ENCODE data around the gene DPF3. TPM values are rescaled to one million over a fixed set of nuclear protein-coding genes. Genes with fewer than 3 reads are reported as not detected.

DPF3 gene
- total and polyA plus RNA-seq, 2 donors (not counting 1 experiment from before 2014, with no cell fraction given): 7.6 to 13.7 TPM

DNA sequence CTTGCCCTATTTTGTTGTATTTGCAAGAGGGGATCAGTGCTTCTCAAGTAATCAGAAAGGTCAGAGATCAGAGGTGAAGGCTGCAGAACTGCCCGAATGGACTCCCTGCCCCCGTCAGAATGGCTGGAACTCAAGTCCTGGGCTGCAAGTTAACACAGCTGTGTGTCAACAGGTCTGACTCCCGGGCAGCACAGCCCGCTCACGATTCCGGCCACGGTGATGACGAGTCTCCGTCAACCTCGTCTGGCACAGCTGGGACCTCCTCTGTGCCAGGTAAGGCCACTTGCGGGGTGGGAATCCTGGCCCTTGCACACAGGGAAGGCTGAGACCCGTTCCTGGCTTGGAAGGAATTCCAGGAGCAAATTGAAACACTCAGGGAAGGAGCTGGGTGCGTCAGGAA lies 45.7 kb upstream of the DPF3 start:
- Histone ChIP-seq H3K9ac (ENCODE audit: insufficient read depth, low read length) (no peak overlapping the region), H3K4me3 (replicated peaks in 1 of 4; ENCODE audit: control extremely low read depth in 1 of 4, insufficient read depth in 1 of 4, low read depth in 3 of 4, low read length in 4 of 4) (no peak overlapping the region), H3K27me3 (ENCODE audit: control insufficient read depth, insufficient read depth, low read length) (no peaks in the 10 kb centered on the region), H3K4me1 (ENCODE audit: control insufficient read depth, extremely low read depth, insufficient read depth, low read length) (no peaks in the 10 kb centered on the region), H2AFZ (ENCODE audit: low read length) (no peak overlapping the region), H3K27ac (ENCODE audit: insufficient read depth, low read length) (no peak overlapping the region), H3K36me3 (ENCODE audit: control insufficient read depth, insufficient read depth, low read length) (peaks cover 9% of the 10 kb centered on the region), H3K9me3 (ENCODE audit: control insufficient read depth, insufficient read depth, low read depth, low read length) (no peaks in the 10 kb centered on the region), H3K79me2 (ENCODE audit: control insufficient read depth, insufficient read depth, low read length) (no peaks in the 10 kb centered on the region), H4K20me1 (ENCODE audit: control insufficient read depth, extremely low read depth, insufficient read depth, low read length) (no peaks in the 10 kb centered on the region), H3K4me2 (ENCODE audit: extremely low read depth, insufficient read depth, low read length) (no peak overlapping the region)
- TF ChIP-seq EZH2 (IDR thresholded peaks at IDR 0.05; ENCODE audit: low read length, missing control alignments): no peak
- TF ChIP-seq, protein P1, sequence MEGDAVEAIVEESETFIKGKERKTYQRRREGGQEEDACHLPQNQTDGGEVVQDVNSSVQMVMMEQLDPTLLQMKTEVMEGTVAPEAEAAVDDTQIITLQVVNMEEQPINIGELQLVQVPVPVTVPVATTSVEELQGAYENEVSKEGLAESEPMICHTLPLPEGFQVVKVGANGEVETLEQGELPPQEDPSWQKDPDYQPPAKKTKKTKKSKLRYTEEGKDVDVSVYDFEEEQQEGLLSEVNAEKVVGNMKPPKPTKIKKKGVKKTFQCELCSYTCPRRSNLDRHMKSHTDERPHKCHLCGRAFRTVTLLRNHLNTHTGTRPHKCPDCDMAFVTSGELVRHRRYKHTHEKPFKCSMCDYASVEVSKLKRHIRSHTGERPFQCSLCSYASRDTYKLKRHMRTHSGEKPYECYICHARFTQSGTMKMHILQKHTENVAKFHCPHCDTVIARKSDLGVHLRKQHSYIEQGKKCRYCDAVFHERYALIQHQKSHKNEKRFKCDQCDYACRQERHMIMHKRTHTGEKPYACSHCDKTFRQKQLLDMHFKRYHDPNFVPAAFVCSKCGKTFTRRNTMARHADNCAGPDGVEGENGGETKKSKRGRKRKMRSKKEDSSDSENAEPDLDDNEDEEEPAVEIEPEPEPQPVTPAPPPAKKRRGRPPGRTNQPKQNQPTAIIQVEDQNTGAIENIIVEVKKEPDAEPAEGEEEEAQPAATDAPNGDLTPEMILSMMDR (conservative IDR thresholded peaks at IDR 0.05 in 1 of 2, IDR thresholded peaks at IDR 0.05 in 1 of 2; ENCODE audit: low read depth in 1 of 2, low read length in 2 of 2): no peak
- no peak for DNase-seq (ENCODE audit: low read depth in 2 of 2)

DNA sequence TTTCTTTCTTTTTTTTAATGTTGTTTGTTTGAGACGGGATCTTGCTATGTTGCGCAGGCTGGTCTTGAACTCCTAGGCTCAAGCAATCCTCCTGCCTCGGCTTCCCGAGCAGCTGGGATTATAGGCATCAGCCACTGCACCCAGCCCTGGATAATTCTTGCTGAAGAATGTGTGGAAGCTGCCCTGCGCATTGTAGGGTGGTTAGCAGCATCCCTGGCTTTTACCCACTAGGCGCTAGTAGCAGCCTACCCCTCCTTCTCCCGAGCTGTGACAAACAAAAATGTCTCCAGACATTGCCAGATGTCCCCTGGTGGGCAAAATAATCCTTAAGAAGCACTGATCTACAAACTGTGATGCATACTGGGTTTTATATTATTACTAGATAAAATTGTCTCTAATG lies 39.0 kb upstream of the DPF3 start:
- Histone ChIP-seq H3K9ac (ENCODE audit: insufficient read depth, low read length) (no peak overlapping the region), H3K4me1 (ENCODE audit: control insufficient read depth, extremely low read depth, insufficient read depth, low read length) (no peaks in the 10 kb centered on the region), H3K9me3 (ENCODE audit: control insufficient read depth, insufficient read depth, low read depth, low read length) (no peaks in the 10 kb centered on the region), H3K27ac (ENCODE audit: insufficient read depth, low read length) (no peak overlapping the region), H3K4me2 (ENCODE audit: extremely low read depth, insufficient read depth, low read length) (no peak overlapping the region), H3K36me3 (ENCODE audit: control insufficient read depth, insufficient read depth, low read length) (peaks cover 3% of the 10 kb centered on the region), H3K4me3 (replicated peaks in 1 of 4; ENCODE audit: control extremely low read depth in 1 of 4, insufficient read depth in 1 of 4, low read depth in 3 of 4, low read length in 4 of 4) (no peak overlapping the region), H3K27me3 (ENCODE audit: control insufficient read depth, insufficient read depth, low read length) (no peaks in the 10 kb centered on the region), H4K20me1 (ENCODE audit: control insufficient read depth, extremely low read depth, insufficient read depth, low read length) (no peaks in the 10 kb centered on the region), H2AFZ (ENCODE audit: low read length) (no peak overlapping the region), H3K79me2 (ENCODE audit: control insufficient read depth, insufficient read depth, low read length) (peaks cover 2% of the 10 kb centered on the region)
- no peak for TF ChIP-seq EZH2 (IDR thresholded peaks at IDR 0.05; ENCODE audit: low read length, missing control alignments)
- TF ChIP-seq, protein P1 (conservative IDR thresholded peaks at IDR 0.05 in 1 of 2, IDR thresholded peaks at IDR 0.05 in 1 of 2; ENCODE audit: low read depth in 1 of 2, low read length in 2 of 2): no peak
- DNase-seq (ENCODE audit: low read depth in 2 of 2): no peak

DNA sequence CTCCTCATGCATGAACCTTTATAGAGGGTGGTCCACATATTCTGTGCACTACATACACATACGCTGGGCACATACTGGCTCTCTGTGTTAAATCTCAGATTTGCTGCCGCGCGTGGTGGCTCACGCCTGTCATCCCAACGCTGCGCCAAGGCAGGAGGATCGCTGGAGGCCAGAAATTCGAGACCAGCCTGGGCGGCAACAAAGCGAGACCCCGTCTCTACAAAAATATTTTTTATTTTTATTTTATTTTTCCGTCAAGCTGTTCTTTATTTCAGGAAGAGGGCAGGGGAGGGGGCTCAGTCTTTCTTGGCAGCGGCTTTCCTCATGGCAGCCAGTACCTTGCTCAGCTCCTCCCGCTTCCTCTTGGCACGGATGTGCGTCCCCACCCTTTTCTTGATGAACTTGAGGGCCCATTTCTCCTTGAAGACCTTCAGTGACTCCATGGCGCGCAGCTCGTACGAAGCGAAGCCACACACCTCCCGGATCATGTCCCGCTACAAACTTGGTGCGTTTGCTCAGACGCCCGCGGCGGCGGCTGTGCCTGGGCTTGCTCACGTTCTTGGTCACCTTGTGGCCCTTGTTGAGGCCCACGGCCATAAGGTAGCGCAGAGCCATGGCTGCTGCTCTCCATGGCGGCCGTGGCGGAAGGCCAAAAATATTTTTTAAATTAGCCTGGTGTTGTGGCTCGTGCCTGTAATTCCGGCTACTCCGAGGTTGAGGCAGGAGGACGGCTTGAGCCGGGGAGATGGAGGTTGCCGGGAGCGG lies 35.6 kb upstream of the DPF3 start:
- no peaks in the 10 kb centered on the region for H3K27me3 ChIP-seq (ENCODE audit: control insufficient read depth, insufficient read depth, low read length)
- H3K27ac ChIP-seq (ENCODE audit: insufficient read depth, low read length): no peak overlapping the region
- no peak overlapping the region for H3K4me3 ChIP-seq (replicated peaks in 1 of 4; ENCODE audit: control extremely low read depth in 1 of 4, insufficient read depth in 1 of 4, low read depth in 3 of 4, low read length in 4 of 4)
- DNase-seq (ENCODE audit: low read depth in 2 of 2): no peak
- peaks cover 3% of the 10 kb centered on the region for H3K36me3 ChIP-seq (ENCODE audit: control insufficient read depth, insufficient read depth, low read length)
- H4K20me1 ChIP-seq (ENCODE audit: control insufficient read depth, extremely low read depth, insufficient read depth, low read length): no peaks in the 10 kb centered on the region
- TF ChIP-seq, protein P1 (conservative IDR thresholded peaks at IDR 0.05 in 1 of 2, IDR thresholded peaks at IDR 0.05 in 1 of 2; ENCODE audit: low read depth in 1 of 2, low read length in 2 of 2): no peak
- H2AFZ ChIP-seq (ENCODE audit: low read length): no peak overlapping the region
- H3K4me1 ChIP-seq (ENCODE audit: control insufficient read depth, extremely low read depth, insufficient read depth, low read length): peaks cover 4% of the 10 kb centered on the region
- no peak overlapping the region for H3K4me2 ChIP-seq (ENCODE audit: extremely low read depth, insufficient read depth, low read length)
- H3K79me2 ChIP-seq (ENCODE audit: control insufficient read depth, insufficient read depth, low read length): peaks cover 2% of the 10 kb centered on the region
- no peak overlapping the region for H3K9ac ChIP-seq (ENCODE audit: insufficient read depth, low read length)
- H3K9me3 ChIP-seq (ENCODE audit: control insufficient read depth, insufficient read depth, low read depth, low read length): no peaks in the 10 kb centered on the region

All from fibroblast of lung (primary cell).